ENCODE data around the gene NCL. TPM values are rescaled to one million over a fixed set of nuclear protein-coding genes. Genes with fewer than 3 reads are reported as not detected.

NCL gene
- total RNA-seq, 1 experiment from 2014 or later = 1,077 TPM

- Histone ChIP-seq H3K27ac (ENCODE audit: low read depth, low read length) (no peak overlapping the region), H3K36me3 (ENCODE audit: control insufficient read depth in 1 of 2, insufficient read depth in 2 of 2, low read length in 2 of 2) (peaks cover 12 to 15% of the 10 kb centered on the region in 2 experiments), H2AFZ (ENCODE audit: low read depth, low read length, poor library complexity, severe bottlenecking) (no peak overlapping the region), H3K4me2 (ENCODE audit: low read length) (no peak overlapping the region), H3K27me3 (ENCODE audit: insufficient read depth, low read length) (no peaks in the 10 kb centered on the region), H3K9me2 (ENCODE audit: insufficient read depth) (no peaks in the 10 kb centered on the region), H4K20me1 (ENCODE audit: insufficient read depth) (peaks cover 13% of the 10 kb centered on the region; the same call in 1 of the 2 replicates), H3K9me3 (ENCODE audit: control insufficient read depth in 1 of 2, insufficient read depth in 1 of 2, low read depth in 1 of 2, low read length in 2 of 2) (no peaks in the 10 kb centered on the region), H3K79me2 (ENCODE audit: insufficient read depth, low read length) (peaks cover 29% of the 10 kb centered on the region), H3K4me1 (ENCODE audit: control insufficient read depth in 1 of 2, insufficient read depth in 2 of 2, low read length in 2 of 2) (peaks cover 7 to 26% of the 10 kb centered on the region in 2 experiments), H3K4me3 (replicated peaks in 1 of 2; ENCODE audit: low read depth in 1 of 2, low read length in 2 of 2) (no peak overlapping the region), H3K9ac (ENCODE audit: low read length) (no peak overlapping the region)
- BruUV-seq (replicated peaks) = no TSS peak
- RAD21 ChIA-PET (ENCODE audit: low non-redundant PET in 1 of 2, low total read pairs in 2 of 2, uncharacterized antibody in 2 of 2, unreplicated experiment in 2 of 2) = no interaction called here
- no peak for ATAC-seq
- TF ChIP-seq POLR2A (IDR thresholded peaks at IDR 0.05; ENCODE audit: borderline replicate concordance, extremely low read depth, insufficient read depth, insufficient read length) (no peak), RAD21 (IDR thresholded peaks at IDR 0.05; ENCODE audit: low read depth) (no peak), EZH2phosphoT487 (IDR thresholded peaks at IDR 0.05; ENCODE audit: borderline replicate concordance) (no peak), YY1 (IDR thresholded peaks at IDR 0.05; ENCODE audit: extremely low read depth, insufficient replicate concordance, low read depth, low read length) (no peak), JUND (IDR thresholded peaks at IDR 0.05) (no peak), MAX (IDR thresholded peaks at IDR 0.05) (no peak), EZH2 (IDR thresholded peaks at IDR 0.05) (no peak), SIN3A (IDR thresholded peaks at IDR 0.05; ENCODE audit: low read depth) (no peak), EGR1 (IDR thresholded peaks at IDR 0.05; ENCODE audit: low read depth) (no peak), ELF1 (IDR thresholded peaks at IDR 0.05; ENCODE audit: borderline replicate concordance, low read depth) (no peak), ZFX (IDR thresholded peaks at IDR 0.05) (no peak), ATF3 (IDR thresholded peaks at IDR 0.05) (no peak), TCF7L2 (IDR thresholded peaks at IDR 0.05; ENCODE audit: borderline replicate concordance, extremely low read depth, insufficient read depth, insufficient read length) (no peak), CTCF (IDR thresholded peaks at IDR 0.05 in 2 of 3, conservative IDR thresholded peaks at IDR 0.05 in 1 of 3; ENCODE audit: borderline replicate concordance in 1 of 3, insufficient read depth in 1 of 3, low read depth in 2 of 3, low read length in 2 of 3) (no peak), FOSL1 (IDR thresholded peaks at IDR 0.05; ENCODE audit: low read depth) (no peak), CBX3 (IDR thresholded peaks at IDR 0.05; ENCODE audit: low read depth) (no peak), REST (IDR thresholded peaks at IDR 0.05; ENCODE audit: low read depth) (no peak), SRF (IDR thresholded peaks at IDR 0.05; ENCODE audit: low read depth) (no peak), ZNF274 (IDR thresholded peaks at IDR 0.05; ENCODE audit: low read depth, low read length) (no peak)
- no peak for DNase-seq (ENCODE audit: low read depth, low spot score)
- POLR2A ChIA-PET = no interaction called here
- intact Hi-C loops (cut with micrococcal nuclease) = no loop called here
- CTCF ChIA-PET = interaction anchor here (1.9 kb wide), 1 partner anchor 15 kb away, joined by 10 read pairs; no protein-coding TSS in a partner anchor
These were observed 2.8 kb upstream of the NCL start for GRCh38 chr2:231467016-231467545.

Data from HCT116 (cell line).